Activated CD8-positive, alpha-beta memory T cell treated with anti-CD3 and anti-CD28 coated beads, Interleukin-2, amount 50 U/mL, for 48 hours (primary cell): ENCODE measurements around the gene DMWD.
"Not testable (repeated sequence)": the region's sequence is repeated elsewhere in the genome, so short reads cannot be mapped to it uniquely, and the experiment has no call there.

ENCODE experiments used
- DNase-seq: peaks from one replicate; pipeline ENCODE4 v3.0.0-alpha.2; 2020

DMWD gene

DNA sequence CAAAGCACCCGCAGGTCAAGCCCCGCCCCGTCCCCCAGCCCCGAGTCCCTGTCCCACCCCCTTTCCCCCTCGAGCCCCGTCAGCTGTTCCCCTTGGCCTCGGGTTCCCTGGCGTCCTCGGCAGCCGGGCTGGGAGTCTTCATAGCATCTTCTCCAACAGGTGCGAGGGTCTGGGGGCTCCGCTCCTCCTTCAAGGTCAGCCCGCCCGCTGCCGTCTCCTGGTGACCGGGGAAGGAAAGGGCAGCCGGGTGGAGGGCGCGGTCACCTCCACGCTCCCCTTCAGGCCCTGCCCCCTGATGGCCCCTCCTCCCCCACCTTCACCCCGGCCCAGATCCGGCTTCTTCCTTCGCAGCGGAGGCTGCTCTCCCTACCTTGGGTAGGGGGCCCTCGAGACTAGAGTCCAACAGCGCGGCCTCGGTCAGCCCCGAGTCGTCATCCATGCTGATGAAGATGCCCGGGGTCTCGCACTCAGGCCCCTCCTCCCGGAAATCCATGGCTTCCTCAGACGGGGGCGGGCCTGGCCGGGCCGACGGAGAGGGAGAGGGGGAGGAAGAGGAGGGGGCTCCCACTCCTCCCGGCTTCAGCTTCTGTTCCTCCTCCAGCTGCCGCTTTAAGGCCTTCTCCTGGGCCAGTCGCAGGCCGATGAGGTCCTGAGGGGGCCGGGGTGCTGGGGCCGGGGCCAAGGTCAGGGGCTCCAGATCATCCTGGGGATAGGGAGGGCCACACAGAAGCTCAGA is 23.0 kb upstream of the DMWD start:
- no peak for DNase-seq

DNA sequence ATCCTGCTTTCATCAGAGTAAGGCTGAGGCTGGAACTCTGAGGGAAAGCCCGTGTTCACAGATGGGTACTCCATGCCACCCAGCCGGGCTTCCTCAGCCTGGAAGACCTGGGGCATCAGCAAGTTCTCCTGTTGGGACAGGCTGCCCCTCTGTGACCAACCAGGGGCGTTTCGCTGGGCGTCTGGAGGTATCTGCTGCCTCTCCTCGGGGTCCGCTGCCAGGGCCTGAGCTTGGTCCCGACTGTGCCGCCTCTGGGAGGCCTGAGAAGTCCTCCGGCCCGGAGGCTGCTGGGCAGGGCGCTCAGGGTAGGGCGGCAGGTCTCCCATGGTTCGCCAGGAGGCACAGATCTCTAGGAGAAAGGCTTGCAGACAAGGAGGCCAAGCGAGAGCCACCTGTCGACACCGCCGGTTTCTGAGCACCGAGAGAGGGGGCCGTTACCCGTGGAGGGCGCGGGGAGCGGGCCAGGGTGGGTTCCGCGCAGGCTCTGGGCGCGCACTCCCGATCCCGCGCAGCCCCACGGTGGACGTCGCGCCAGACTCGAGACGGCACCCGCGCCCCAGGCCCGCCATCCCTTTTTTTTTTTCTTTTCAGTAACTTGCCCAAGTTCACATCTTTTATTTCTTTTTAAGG is 22.3 kb upstream of the DMWD start, which contains the start of gene RSPH6A:
TSS of gene RSPH6A (minus strand) at position 458 of the 630 bp plus-strand sequence. CDS start at position 326, 132 bp downstream.
- DNase-seq: no peak

DNA sequence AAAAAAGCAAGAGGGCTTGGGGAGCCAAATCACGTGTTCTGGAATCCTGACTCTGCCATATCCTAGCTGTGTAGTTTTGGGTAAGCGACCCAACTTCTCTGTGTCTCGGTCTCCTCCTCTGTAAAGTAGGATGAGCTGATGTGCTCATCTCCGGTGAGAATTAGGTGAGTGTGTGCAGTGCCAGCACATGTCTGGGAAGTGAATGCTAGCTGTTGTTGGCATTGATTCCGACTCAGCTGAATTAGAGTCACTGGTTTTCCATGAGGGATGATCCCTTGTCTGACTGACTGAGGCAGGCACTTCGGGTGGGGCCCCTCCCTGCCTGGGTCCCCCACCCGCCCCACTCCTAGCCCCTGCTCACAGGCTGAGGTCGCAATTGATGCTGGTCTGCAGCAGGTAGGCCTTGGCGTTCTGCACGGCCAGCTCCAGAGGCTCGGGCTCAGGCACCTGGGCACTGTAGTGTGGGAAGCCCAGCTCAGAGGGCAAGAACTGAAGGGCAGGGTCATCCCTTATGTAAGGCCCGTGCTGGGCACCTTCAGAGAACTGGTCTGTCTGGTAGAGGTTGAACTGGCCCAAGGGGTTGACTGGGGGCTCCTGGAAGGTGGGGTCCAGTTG is 21.6 kb upstream of the DMWD start:
- no peak for DNase-seq

DNA sequence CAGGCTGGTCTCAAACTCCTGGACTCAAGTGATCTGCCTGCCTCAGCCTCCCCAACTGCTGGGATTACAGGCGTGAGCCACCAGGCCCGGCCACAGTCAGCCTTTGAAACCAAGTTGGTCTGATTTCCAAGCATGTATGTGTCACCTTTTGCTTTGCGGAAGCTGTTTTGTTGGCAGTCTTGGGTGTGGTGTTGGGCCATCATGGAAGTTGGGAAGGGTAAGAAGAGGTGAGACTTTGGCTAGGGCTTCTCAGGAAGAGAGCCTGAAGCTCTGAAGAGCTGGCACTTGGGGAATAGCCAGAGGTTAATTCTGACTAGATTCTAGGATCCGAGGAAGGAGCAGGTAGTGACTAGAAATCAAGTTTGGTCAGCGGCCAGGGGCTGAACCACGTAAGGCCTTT is 19.7 kb upstream of the DMWD start:
- DNase-seq: no peak

DNA sequence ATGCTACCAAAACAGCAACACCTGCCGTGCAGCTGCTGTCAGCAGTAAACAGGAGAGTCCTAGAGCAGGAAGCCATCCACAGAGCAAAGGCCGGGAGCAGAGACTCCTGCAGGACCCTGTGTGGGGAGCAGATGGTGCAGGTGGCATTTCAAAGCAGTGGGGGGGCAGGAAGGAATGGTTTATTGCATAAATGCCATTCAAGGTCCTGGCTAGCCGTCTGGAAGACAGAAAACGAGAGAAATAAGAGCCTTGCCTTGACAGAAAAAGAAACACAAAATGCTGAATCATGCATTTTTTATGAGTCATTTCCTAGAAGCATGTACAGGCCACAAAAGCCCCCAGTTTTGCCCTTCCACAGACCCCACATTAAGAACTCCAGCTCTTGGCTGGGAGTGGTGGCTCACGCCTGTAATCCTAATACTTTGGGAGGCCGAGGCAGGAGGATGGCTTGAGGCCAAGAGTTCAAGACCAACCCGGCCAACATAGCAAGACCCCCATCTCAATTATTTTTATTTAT is 17.1 kb upstream of the DMWD start:
- no peak for DNase-seq

DNA sequence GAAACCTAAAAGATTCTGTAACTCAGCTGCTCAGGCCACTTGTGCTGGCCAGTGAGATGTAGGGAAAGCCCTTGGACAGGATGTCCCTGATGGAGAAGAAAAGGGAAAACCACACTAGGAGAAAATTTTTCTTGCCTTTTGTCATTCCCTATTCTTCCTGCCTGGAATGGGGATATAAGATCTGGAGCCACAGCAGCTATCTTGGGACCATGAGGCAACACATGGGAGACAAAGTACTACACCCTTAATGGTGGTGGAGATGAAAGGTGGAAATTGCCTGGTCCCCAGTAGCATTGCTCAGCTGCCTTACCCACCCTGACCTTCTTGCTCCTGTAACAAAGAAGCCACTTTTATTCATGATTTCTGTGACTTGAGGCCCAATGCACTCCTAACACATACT is 13.1 kb upstream of the DMWD start:
- DNase-seq: no peak

DNA sequence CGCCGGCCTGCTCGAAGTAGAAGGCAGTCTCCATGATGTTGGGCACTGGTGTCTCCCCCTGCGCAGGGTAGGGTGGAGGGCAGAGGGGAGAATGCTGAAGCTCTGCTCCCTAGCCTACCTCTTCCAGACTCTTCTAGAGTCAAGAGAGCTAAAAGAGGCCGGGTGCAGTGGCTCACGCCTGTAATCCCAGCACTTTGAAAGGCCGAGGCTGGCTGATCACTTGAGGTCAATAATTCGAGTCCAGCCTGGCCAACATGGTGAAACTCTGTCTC is 12.2 kb upstream of the DMWD start:
- no peak for DNase-seq

DNA sequence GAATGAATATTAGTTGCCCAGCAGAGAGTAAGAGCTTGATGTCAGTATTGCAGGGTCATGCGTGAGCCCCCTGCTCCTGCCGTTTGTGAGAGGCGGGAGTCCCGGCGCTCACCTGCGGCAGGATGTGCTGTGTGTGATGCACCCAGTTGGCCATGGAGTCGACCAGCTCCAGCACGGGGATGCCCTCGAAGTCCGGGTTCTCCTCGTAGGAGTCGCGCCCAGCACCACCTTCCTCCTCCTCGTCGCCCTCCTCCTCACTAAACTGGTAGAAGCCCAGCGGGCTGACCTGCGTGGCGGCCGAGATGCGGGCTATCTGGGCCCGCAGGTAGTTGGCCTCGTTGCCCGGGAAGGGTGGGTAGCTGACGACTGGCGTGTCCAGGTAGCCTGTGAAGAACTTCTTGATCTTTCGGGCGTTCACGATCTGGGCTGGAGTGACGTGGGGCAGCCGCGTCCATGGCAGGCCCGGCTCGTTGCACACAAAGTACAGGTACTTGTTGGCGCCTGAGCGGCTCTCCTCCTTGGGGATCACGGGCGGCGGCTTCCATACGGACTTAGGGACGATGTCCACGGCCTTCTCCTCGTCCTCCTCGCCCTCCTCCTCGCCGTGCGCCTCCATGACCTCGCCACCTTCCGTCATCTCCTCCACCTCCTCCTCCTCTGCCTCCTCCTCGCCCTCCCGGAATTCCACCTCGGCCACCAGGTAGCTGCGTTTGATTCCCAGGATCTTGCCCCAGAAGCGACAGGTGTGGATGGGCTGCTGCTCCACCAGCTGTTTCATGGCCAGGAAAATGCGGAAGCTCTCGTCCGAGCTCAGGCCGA is 11.7 kb upstream of the DMWD start:
- no peak for DNase-seq

DNA sequence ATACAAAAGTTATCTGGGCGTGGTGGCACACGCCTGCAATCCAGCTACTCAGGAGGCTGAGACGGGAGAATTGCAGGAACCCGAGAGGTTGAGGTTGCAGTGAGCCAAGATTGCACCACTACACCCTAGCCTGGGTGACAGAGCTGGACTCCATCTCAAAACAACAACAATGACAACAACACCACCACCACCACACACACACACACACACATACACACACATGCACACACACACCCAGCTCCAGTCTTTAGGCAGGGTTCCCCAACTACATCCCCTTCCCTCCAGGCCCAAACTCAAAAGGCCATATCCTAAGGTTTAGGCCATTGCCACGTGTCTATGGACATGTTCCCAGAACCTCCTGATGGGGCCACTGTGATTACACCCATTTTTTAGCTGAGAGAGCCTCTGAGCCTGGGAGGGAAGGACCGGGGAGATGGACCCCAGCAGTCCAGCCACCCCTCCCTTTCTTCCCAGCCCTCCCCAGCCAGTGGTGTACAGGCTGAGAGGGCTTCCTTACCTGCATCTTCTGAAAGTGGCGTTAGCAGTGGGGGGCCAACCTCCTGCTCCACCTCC is 9.0 kb upstream of the DMWD start:
- DNase-seq: no peak

DNA sequence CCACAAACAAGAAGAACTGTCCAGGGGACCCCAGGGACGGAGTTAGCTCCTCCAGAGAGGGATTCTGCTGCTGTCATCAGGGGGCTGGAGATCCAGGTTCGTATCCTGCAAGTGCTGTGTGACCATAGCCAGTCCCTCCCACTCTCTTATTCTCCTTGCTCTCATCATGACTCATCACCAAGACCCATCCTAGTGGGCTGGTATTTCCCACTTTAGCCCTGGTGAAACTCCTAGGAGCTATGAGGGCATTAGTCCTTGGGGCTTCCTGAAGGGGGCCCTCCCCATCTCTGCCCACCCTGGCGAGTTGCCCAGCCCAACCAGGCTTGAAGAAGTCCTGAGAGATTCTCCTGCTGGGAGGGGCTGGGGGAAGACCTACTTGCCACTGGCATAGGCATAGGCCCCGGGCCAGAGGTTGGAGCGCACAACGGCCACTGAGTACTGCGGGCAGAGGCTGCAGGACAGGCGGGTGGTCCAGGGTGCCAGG is 7.5 kb upstream of the DMWD start:
- DNase-seq: no peak

DNA sequence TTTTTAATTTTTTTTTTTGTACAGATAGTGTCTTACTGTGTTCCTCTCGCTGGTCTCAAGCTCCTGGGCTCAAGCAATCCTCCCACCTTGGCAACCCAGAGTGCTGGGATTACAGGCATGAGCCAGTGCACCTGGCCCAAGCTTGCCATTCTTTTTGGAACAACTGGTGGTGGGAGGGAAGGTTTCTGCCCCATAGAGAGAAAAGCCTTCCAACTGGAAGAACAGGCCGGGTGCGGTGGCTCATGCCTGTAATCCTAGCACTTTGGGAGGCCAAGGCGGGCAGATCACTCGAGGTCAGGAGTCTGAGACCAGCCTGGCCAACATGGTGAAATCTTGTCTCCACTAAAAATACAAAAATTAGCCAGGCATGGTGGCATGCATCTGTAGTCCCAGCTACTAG is 6.9 kb upstream of the DMWD start:
- not testable (repeated sequence) for DNase-seq

DNA sequence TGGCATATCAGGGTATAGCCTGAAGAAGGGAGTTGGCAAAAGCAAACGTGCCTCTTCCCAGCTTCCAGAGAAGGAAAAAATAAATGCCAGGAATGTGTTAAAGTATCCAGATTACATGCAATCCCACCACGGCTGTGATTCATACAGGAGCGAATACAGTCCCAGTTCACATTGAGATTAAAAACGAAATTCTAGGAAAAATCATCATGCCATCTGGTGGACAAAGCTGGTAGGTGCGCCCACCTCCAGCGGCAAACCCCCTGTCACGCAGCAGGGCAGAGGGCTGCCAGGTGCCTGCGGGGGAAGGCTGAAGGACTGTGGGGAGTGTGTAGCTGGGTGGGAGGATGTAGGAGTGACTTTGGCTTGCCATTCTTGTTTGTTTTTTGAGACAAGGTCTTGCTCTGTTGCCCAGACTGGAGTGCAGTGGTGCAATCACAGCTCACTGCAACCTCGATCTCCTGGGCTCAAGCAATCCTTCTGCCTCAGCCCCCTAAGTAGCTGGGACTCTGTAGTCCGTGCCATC is 6.4 kb upstream of the DMWD start:
- DNase-seq: peak; percentile 80

DNA sequence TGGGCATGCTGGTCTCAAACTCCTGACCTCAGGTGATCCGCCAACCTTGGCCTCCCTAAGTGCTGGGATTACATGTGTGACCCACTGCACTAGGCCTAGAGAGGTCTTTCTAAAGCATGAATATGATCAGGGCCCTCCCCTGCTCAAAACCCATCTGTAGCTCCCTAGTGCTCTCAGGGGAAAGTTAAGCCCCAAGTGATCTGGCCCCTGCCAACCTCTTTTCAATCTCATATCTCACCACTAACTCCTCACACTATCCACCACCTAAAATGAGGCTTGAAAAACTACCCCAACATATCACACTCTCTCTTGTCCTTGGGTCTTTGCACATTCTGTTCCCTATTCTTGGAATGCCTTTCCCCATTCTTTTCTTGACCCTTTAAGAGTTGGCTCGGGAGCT is 2.0 kb upstream of the DMWD start:
- DNase-seq: no peak

DNA sequence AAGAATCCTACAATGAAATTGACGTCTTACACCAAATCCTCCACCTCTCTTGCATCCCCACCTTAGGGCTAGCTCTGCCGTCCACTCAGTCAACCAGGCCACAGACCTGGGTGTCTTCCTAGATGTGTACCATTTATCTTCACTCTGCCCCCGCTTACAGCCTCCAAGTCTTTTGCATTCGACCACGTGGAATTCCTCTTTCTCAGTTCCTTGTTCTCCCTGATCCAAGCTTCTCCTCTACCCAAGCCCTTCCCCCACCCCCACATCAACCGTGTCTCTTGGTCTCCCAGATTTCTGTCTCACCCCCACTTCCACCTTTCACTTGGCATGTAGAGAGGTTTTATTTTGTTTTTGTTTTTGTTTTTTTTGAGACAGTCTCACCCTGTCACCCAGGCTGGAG is 1.2 kb upstream of the DMWD start:
- no peak for DNase-seq

DNA sequence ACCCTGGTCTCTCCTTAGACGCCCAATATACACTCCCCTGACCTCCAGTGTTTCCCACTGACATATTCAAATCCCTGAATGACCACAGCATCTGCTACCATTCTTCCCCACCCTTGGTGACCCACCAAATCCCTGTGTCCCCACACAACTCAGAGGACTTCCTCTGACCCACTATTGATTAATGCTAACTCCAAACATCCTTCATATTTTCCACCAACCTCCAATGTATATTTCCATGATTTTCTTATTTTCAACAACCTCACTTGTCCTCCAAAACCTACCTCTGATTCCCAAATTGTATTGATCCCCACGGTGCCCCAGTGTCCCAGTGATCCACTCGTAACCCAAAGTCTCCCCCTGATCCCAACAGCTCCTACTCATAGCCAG is 526 bp upstream of the DMWD start:
- DNase-seq: no peak

DNA sequence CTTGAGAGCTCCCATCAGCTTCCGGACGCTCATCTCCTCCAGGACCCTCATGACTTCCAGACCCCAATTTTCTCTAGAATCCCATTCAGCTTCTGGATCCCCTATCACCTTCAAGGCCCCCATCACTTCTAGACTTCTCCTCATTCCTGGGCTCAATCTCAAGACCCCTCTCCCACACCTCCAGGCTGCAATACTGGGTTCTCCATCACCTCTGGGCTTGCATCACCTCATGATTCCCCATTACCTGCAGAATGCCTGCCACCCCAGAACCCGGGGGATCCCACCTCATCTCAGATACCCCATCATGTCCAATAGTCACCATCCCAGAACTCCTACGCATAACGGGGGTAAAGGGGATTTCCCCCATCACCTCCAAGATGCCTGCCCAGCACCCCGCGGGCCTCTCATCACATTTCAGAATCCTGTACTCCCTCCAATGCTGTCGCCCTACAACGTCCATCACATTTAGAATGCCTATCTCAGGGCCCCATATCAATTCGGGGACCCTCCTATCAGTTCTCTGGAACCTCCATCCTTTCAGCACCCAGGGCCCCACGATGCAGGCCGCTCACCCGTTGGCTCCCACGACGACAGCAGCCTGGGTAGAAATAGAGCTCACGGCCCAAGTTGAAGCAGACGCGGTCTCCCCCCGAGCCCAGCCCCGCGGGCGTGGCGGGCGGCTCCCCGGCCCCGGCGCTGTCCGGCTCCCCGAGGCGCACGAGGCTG is 738 bp downstream of the DMWD start:
- DNase-seq: peak; percentile 61

DNA sequence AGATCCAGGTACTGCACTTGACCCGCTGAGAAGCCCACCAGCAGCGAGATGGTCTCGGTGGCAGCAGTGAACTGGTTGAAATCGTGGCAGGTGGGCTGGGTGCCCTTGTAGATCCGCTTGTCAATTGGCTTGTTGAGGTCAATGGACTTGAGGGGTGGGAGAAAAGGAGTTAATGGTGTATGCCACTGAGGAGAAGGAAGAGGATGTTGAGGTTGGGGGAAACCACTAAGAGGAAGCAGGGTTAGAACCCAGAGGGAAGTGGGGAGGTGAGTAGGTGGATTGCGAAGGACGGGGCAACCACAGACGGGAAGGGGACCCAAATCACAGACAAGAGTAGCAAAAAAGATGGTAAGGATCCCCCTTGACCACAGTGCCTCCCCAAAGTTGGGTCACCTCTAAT is 1.7 kb downstream of the DMWD start:
- DNase-seq: no peak

DNA sequence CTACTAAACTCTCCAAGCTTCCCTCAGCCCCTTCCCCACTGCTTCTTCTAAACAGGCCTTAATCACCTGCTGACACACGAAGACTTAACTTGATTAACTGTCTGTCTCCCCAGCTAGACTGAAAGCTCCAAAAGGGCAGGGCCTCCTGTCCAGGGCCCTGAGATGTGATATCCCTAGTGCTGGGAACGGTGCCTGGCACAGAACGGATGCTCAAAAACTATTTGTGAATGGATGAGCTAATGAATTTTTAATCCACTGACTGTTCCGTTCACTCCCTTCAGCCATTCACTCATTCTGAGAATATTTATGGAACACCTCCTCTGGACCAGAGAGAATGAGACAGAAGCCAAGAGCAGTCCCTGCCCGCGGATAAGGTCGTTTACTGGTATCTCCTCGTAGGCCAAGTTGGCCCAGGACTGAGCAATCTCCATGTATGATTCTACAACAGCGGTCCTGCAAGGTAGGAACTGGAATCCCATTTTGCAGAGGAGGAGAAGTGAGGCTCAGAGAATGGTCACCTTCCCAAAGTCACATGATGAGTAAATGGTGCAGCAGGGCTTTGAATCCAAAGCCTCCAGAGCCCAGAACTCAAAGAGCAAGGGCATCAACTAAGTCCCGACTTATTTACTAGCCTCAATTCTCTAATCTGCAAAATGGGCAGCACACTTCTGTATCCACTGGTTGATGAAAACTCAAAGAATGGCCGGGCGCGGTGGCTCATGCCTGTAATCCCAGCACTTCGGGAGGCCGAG is 3.4 kb downstream of the DMWD start:
- no peak for DNase-seq

DNA sequence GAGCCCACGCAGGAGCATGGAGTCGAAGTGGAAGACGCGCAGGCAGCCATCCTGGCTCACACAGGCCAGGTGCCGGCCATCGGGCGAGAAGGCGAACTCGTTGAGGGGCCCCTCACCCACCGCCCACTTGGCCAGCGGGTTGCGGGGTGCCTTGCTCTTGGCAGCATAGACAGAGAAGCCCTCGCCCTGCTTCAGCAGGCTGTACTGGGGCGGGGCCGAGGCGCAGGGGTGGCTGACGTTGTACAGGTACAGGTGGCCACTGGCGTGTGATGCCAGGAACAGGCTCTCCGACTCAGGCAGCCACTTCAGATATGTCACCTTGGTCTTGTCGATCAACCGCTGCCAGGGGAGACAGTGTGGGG is 6.1 kb downstream of the DMWD start:
- DNase-seq: no peak

DNA sequence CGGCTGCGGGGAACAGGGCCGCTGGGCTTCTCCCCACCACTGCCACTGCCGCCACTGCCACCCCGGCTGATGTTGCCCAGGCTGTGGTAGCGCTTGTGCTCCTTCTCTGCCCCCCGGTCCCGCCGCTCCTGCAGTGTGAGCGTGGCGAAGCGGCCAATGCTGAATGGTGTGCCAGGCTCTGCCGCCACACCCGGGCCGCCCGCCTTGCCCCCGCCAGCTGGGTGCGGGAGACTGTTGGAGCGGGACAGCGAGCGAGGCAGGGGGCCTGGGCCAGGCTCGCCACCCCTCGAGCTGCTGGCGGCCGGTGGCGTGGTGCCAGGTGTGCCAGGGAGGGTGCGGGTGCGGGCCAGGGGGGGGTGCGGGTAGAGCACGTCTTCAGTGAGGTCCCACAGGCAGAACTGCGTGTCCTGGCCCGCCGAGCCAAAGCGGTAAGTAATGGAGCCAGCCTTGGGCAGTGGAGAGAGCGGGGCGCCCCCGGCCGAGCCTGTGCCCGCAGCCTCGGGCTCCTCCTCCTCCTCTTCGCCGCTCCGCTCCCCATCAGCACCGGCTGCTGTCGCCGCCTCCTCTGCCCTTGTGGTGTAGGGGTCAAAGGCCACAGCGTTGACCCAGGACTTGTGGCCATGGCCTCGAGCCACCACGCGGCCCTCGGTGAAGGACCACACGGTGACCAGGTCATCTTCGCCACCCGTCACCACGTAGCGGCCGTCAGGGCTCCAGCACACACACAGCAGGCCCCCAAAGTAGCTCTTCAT is 6.7 kb downstream of the DMWD start:
- DNase-seq: no peak

DNA sequence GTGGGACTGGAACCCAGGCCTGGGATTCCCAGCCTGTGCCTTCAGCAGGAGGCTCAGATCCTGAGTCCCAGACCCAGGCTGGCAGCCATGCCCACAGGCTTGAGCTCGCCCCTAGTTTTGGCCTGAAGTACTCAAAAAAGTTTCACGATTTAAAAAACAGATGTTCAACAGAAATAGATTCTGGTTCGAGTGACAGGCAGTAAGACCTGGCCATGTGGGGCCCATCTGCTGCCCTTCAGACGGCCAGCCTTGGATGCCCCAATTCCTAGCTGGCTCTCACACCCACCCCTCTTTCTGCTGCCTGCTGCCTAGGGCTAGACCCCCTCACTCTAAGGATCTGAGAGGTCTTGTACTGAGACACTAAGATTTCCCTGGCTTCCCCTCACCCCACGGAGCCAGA is 7.5 kb downstream of the DMWD start:
- no peak for DNase-seq
